ENCODE measurements around the gene TGFBR1.
"Not testable (repeated sequence)": the region's sequence is repeated elsewhere in the genome, so short reads cannot be mapped to it uniquely, and the experiment has no call there.

The TGFBR1 gene

GRCh38 chr9:99092643-99093491, 12.0 kb upstream of the TGFBR1 start:
- Histone ChIP-seq H3K9ac (ENCODE audit: low read length in 5 of 5) (no peak overlapping the region), H3K27ac (ENCODE audit: low read depth, low read length) (no peak overlapping the region), H3K4me1 (ENCODE audit: control insufficient read depth in 5 of 5, insufficient read depth in 5 of 5, low read length in 5 of 5) (peaks cover 0 to 14% (median 0%) of the 10 kb centered on the region in 5 donors), H3K36me3 (ENCODE audit: control insufficient read depth in 5 of 5, insufficient read depth in 5 of 5, low read length in 5 of 5) (no peaks in the 10 kb centered on the region), H3K4me3 (ENCODE audit: low read depth in 1 of 5, low read length in 5 of 5) (no peak overlapping the region), H3K9me3 (ENCODE audit: control insufficient read depth in 5 of 5, low read length in 5 of 5) (no peaks in the 10 kb centered on the region), H3K27me3 (ENCODE audit: control insufficient read depth in 5 of 5, insufficient read depth in 4 of 5, low read length in 5 of 5) (no peaks in the 10 kb centered on the region)

GRCh38 chr9:99093492-99093791, 11.5 kb upstream of the TGFBR1 start:
- no peaks in the 10 kb centered on the region for H3K9me3 ChIP-seq (ENCODE audit: control insufficient read depth in 5 of 5, low read length in 5 of 5)
- peaks cover 0 to 14% (median 0%) of the 10 kb centered on the region in 5 donors for H3K4me1 ChIP-seq (ENCODE audit: control insufficient read depth in 5 of 5, insufficient read depth in 5 of 5, low read length in 5 of 5)
- no peak overlapping the region for H3K27ac ChIP-seq (ENCODE audit: low read depth, low read length)
- H3K36me3 ChIP-seq (ENCODE audit: control insufficient read depth in 5 of 5, insufficient read depth in 5 of 5, low read length in 5 of 5) = no peaks in the 10 kb centered on the region
- H3K9ac ChIP-seq (ENCODE audit: low read length in 5 of 5) = no peak overlapping the region
- H3K4me3 ChIP-seq (ENCODE audit: low read depth in 1 of 5, low read length in 5 of 5) = no peak overlapping the region
- no peaks in the 10 kb centered on the region for H3K27me3 ChIP-seq (ENCODE audit: control insufficient read depth in 5 of 5, insufficient read depth in 4 of 5, low read length in 5 of 5)

GRCh38 chr9:99095565-99095964, 9.3 kb upstream of the TGFBR1 start:
- H3K9ac ChIP-seq (ENCODE audit: low read length in 5 of 5) = no peak overlapping the region
- H3K27ac ChIP-seq (ENCODE audit: low read depth, low read length) = no peak overlapping the region
- H3K4me1 ChIP-seq (ENCODE audit: control insufficient read depth in 5 of 5, insufficient read depth in 5 of 5, low read length in 5 of 5) = peaks cover 0 to 14% (median 0%) of the 10 kb centered on the region in 5 donors
- no peaks in the 10 kb centered on the region for H3K36me3 ChIP-seq (ENCODE audit: control insufficient read depth in 5 of 5, insufficient read depth in 5 of 5, low read length in 5 of 5)
- H3K4me3 ChIP-seq (ENCODE audit: low read depth in 1 of 5, low read length in 5 of 5) = no peak overlapping the region
- no peaks in the 10 kb centered on the region for H3K9me3 ChIP-seq (ENCODE audit: control insufficient read depth in 5 of 5, low read length in 5 of 5)
- no peaks in the 10 kb centered on the region for H3K27me3 ChIP-seq (ENCODE audit: control insufficient read depth in 5 of 5, insufficient read depth in 4 of 5, low read length in 5 of 5)

GRCh38 chr9:99096409-99096808, 8.5 kb upstream of the TGFBR1 start:
- Histone ChIP-seq H3K36me3 (ENCODE audit: control insufficient read depth in 5 of 5, insufficient read depth in 5 of 5, low read length in 5 of 5) (no peaks in the 10 kb centered on the region), H3K27ac (ENCODE audit: low read depth, low read length) (no peak overlapping the region), H3K9me3 (ENCODE audit: control insufficient read depth in 5 of 5, low read length in 5 of 5) (no peaks in the 10 kb centered on the region), H3K4me3 (ENCODE audit: low read depth in 1 of 5, low read length in 5 of 5) (no peak overlapping the region), H3K4me1 (ENCODE audit: control insufficient read depth in 5 of 5, insufficient read depth in 5 of 5, low read length in 5 of 5) (peaks cover 0 to 14% (median 0%) of the 10 kb centered on the region in 5 donors), H3K9ac (ENCODE audit: low read length in 5 of 5) (no peak overlapping the region), H3K27me3 (ENCODE audit: control insufficient read depth in 5 of 5, insufficient read depth in 4 of 5, low read length in 5 of 5) (no peaks in the 10 kb centered on the region)

GRCh38 chr9:99099806-99100585, 4.9 kb upstream of the TGFBR1 start:
- H3K9ac ChIP-seq (ENCODE audit: low read length in 5 of 5); H3K9me3 ChIP-seq (ENCODE audit: control insufficient read depth in 5 of 5, low read length in 5 of 5); H3K36me3 ChIP-seq (ENCODE audit: control insufficient read depth in 5 of 5, insufficient read depth in 5 of 5, low read length in 5 of 5); H3K27me3 ChIP-seq (ENCODE audit: control insufficient read depth in 5 of 5, insufficient read depth in 4 of 5, low read length in 5 of 5); H3K27ac ChIP-seq (ENCODE audit: low read depth, low read length); H3K4me3 ChIP-seq (ENCODE audit: low read depth in 1 of 5, low read length in 5 of 5): not testable (repeated sequence)
- peaks cover 0 to 30% (median 13%) of the 10 kb centered on the region in 5 donors for H3K4me1 ChIP-seq (ENCODE audit: control insufficient read depth in 5 of 5, insufficient read depth in 5 of 5, low read length in 5 of 5)

GRCh38 chr9:99101271-99101670, 3.6 kb upstream of the TGFBR1 start:
- no peaks in the 10 kb centered on the region for H3K9me3 ChIP-seq (ENCODE audit: control insufficient read depth in 5 of 5, low read length in 5 of 5)
- H3K36me3 ChIP-seq (ENCODE audit: control insufficient read depth in 5 of 5, insufficient read depth in 5 of 5, low read length in 5 of 5) = no peaks in the 10 kb centered on the region
- H3K4me3 ChIP-seq (ENCODE audit: low read depth in 1 of 5, low read length in 5 of 5) = no peak overlapping the region
- H3K4me1 ChIP-seq (ENCODE audit: control insufficient read depth in 5 of 5, insufficient read depth in 5 of 5, low read length in 5 of 5) = peaks cover 0 to 32% (median 17%) of the 10 kb centered on the region in 5 donors
- no peak overlapping the region for H3K9ac ChIP-seq (ENCODE audit: low read length in 5 of 5)
- H3K27me3 ChIP-seq (ENCODE audit: control insufficient read depth in 5 of 5, insufficient read depth in 4 of 5, low read length in 5 of 5) = no peaks in the 10 kb centered on the region
- no peak overlapping the region for H3K27ac ChIP-seq (ENCODE audit: low read depth, low read length)

GRCh38 chr9:99101812-99102211, 3.1 kb upstream of the TGFBR1 start:
- Histone ChIP-seq H3K9me3 (ENCODE audit: control insufficient read depth in 5 of 5, low read length in 5 of 5) (no peaks in the 10 kb centered on the region), H3K4me1 (ENCODE audit: control insufficient read depth in 5 of 5, insufficient read depth in 5 of 5, low read length in 5 of 5) (peaks cover 0 to 32% (median 22%) of the 10 kb centered on the region in 5 donors), H3K27ac (ENCODE audit: low read depth, low read length) (no peak overlapping the region), H3K9ac (ENCODE audit: low read length in 5 of 5) (no peak overlapping the region), H3K36me3 (ENCODE audit: control insufficient read depth in 5 of 5, insufficient read depth in 5 of 5, low read length in 5 of 5) (no peaks in the 10 kb centered on the region), H3K27me3 (ENCODE audit: control insufficient read depth in 5 of 5, insufficient read depth in 4 of 5, low read length in 5 of 5) (no peaks in the 10 kb centered on the region), H3K4me3 (ENCODE audit: low read depth in 1 of 5, low read length in 5 of 5) (no peak overlapping the region)

- H3K9me3 ChIP-seq (ENCODE audit: control insufficient read depth in 5 of 5, low read length in 5 of 5) = no peaks in the 10 kb centered on the region
- peak overlapping the region in 3 of 5 donors; percentile 84 to 85 (median 85) for H3K4me3 ChIP-seq (ENCODE audit: low read depth in 1 of 5, low read length in 5 of 5)
- H3K27me3 ChIP-seq (ENCODE audit: control insufficient read depth in 5 of 5, insufficient read depth in 4 of 5, low read length in 5 of 5) = no peaks in the 10 kb centered on the region
- peak overlapping the region; percentile 86 for H3K27ac ChIP-seq (ENCODE audit: low read depth, low read length)
- peak overlapping the region in 2 of 5 donors; percentile 83 to 84 for H3K9ac ChIP-seq (ENCODE audit: low read length in 5 of 5)
- peaks cover 3 to 44% (median 37%) of the 10 kb centered on the region in 5 donors for H3K4me1 ChIP-seq (ENCODE audit: control insufficient read depth in 5 of 5, insufficient read depth in 5 of 5, low read length in 5 of 5)
- no peaks in the 10 kb centered on the region for H3K36me3 ChIP-seq (ENCODE audit: control insufficient read depth in 5 of 5, insufficient read depth in 5 of 5, low read length in 5 of 5)
Measured at GRCh38 chr9:99103054-99103895, 1.6 kb upstream of the TGFBR1 start.

- peak overlapping the region; percentile 70 to 84 (median 79) for H3K9ac ChIP-seq (ENCODE audit: low read length in 5 of 5)
- no peaks in the 10 kb centered on the region for H3K9me3 ChIP-seq (ENCODE audit: control insufficient read depth in 5 of 5, low read length in 5 of 5)
- H3K27ac ChIP-seq (ENCODE audit: low read depth, low read length) = peak overlapping the region; percentile 86
- H3K4me1 ChIP-seq (ENCODE audit: control insufficient read depth in 5 of 5, insufficient read depth in 5 of 5, low read length in 5 of 5) = peaks cover 3 to 46% (median 44%) of the 10 kb centered on the region in 5 donors
- no peaks in the 10 kb centered on the region for H3K36me3 ChIP-seq (ENCODE audit: control insufficient read depth in 5 of 5, insufficient read depth in 5 of 5, low read length in 5 of 5)
- H3K27me3 ChIP-seq (ENCODE audit: control insufficient read depth in 5 of 5, insufficient read depth in 4 of 5, low read length in 5 of 5) = no peaks in the 10 kb centered on the region
- H3K4me3 ChIP-seq (ENCODE audit: low read depth in 1 of 5, low read length in 5 of 5) = peak overlapping the region; percentile 84 to 85 (median 84)
Measured at GRCh38 chr9:99103901-99104458, 933 bp upstream of the TGFBR1 start.
